Endothelial cell of umbilical vein (primary cell): ENCODE measurements around the gene PADI1. TPM values are rescaled to one million over a fixed set of nuclear protein-coding genes. Genes with fewer than 3 reads are reported as not detected.

Source experiments
- BruUV-seq: library from RNA; stranded (reverse); fragments of 400-500 nt; replicated peaks from 2 replicates; lab custom pipeline; 2021; lab: Mats Ljungman, UMichigan
- CTCF ChIA-PET: fragments of 300-600, 350-600 bp; sonication (Branson Sonifier 250); formaldehyde crosslinking; loops from one replicate; lab custom pipeline; 2021; ENCODE audit warnings: antibody characterized with exemption, inconsistent platforms; lab: Charles Lee
- POLR2A ChIA-PET: fragments of 300-600, 350-600 bp; sonication (Branson Sonifier 250); formaldehyde crosslinking; loops from one replicate; lab custom pipeline; 2021; ENCODE audit warnings: antibody characterized with exemption, inconsistent platforms; lab: Charles Lee
- DNase-seq: peaks from one replicate; pipeline ENCODE4 v3.0.0-alpha.2; 2011; ENCODE audit warnings: low read depth, low spot score
- FAIRE-seq: peaks from 2 replicates; lab custom pipeline; 2011; peaks lifted over from hg19 to GRCh38; lab: Jason Lieb, UNC
- H2AFZ ChIP-seq: 2 replicates; pipeline ENCODE4 v1.6.0; 2012; ENCODE audit warnings: low read depth, low read length, control low read depth, inconsistent platforms
- H3K27ac ChIP-seq: 2 replicates; pipeline ENCODE4 v1.5.1; 2011; ENCODE audit warnings: low read depth, mild to moderate bottlenecking, control low read depth, low read length, moderate library complexity; ENCODE audit not compliant: insufficient read depth
- H3K27me3 ChIP-seq, 2 experiments: 2 replicates each; pipeline versions ENCODE4 v1.6.0 to v1.6.1; 2011; ENCODE audit warnings: low read length in 2 of 2, mixed read lengths in 1 of 2; ENCODE audit not compliant: control insufficient read depth in 2 of 2, insufficient read depth in 2 of 2
- H3K36me3 ChIP-seq, 2 experiments: 2 replicates in 1 of 2; 3 replicates in 1 of 2; pipeline ENCODE4 v1.5.1; 2011; ENCODE audit warnings: low read length in 2 of 2, mild to moderate bottlenecking in 1 of 2, moderate library complexity in 1 of 2; ENCODE audit not compliant: control insufficient read depth in 2 of 2, insufficient read depth in 2 of 2; ENCODE audit errors: extremely low read depth in 1 of 2
- H3K4me1 ChIP-seq: 3 replicates; pipeline ENCODE4 v1.5.1; 2011; ENCODE audit warnings: mild to moderate bottlenecking, low read length; ENCODE audit not compliant: control insufficient read depth, insufficient read depth; ENCODE audit errors: extremely low read depth
- H3K4me2 ChIP-seq: 2 replicates; pipeline ENCODE4 v1.6.1; 2011; ENCODE audit warnings: low read length, control low read depth, mixed read lengths; ENCODE audit not compliant: insufficient read depth
- H3K4me3 ChIP-seq, 3 experiments: fragments of 200-600 bp in 1 of 3; sonication (generic), shearing (Covaris generic) in 1 of 3; replicated peaks in 1 of 3; 2 replicates each; pipeline ENCODE4 v1.5.1; 2011 to 2016; ENCODE audit warnings: control low read depth in 3 of 3, low read length in 3 of 3, mild to moderate bottlenecking in 2 of 3, inconsistent platforms in 1 of 3, low read depth in 1 of 3, moderate library complexity in 1 of 3; ENCODE audit not compliant: insufficient read depth in 1 of 3
- H3K79me2 ChIP-seq: 2 replicates; pipeline ENCODE4 v1.6.0; 2012; ENCODE audit warnings: low read length, inconsistent platforms; ENCODE audit not compliant: control insufficient read depth, insufficient read depth
- H3K9ac ChIP-seq: replicated peaks from 2 replicates; pipeline ENCODE3; 2011; ENCODE audit warnings: low read length, control low read depth; ENCODE audit not compliant: insufficient read depth; ENCODE audit errors: extremely low read depth
- H3K9me1 ChIP-seq: replicated peaks from 3 replicates; pipeline ENCODE4 v1.6.0; 2011; ENCODE audit warnings: mild to moderate bottlenecking, low read length; ENCODE audit not compliant: control insufficient read depth, insufficient read depth; ENCODE audit errors: extremely low read depth
- H3K9me3 ChIP-seq: replicated peaks from 2 replicates; pipeline ENCODE4 v1.5.1; 2012; ENCODE audit warnings: low read length, inconsistent platforms; ENCODE audit not compliant: control insufficient read depth, insufficient read depth
- H4K20me1 ChIP-seq: replicated peaks from 2 replicates; pipeline ENCODE3; 2011; ENCODE audit warnings: mild to moderate bottlenecking, low read length; ENCODE audit not compliant: control insufficient read depth, insufficient read depth; ENCODE audit errors: extremely low read depth
- EZH2 ChIP-seq: IDR thresholded peaks from 2 replicates; pipeline ENCODE4 v1.6.1; 2012; ENCODE audit warnings: borderline replicate concordance, low read depth, mild to moderate bottlenecking, moderate library complexity, low read length, inconsistent platforms; ENCODE audit not compliant: severe bottlenecking
- FOS ChIP-seq: IDR thresholded peaks from 2 replicates; pipeline ENCODE4 v1.6.1; 2011; ENCODE audit warnings: mild to moderate bottlenecking, low read length, moderate library complexity, borderline replicate concordance; ENCODE audit not compliant: insufficient read depth
- GATA2 ChIP-seq: IDR thresholded peaks from 2 replicates; pipeline ENCODE4 v1.7.0; 2011; ENCODE audit warnings: low read depth, mild to moderate bottlenecking, moderate library complexity, mixed read lengths, low read length; ENCODE audit not compliant: insufficient read length, insufficient read depth
- JUN ChIP-seq: IDR thresholded peaks from 2 replicates; pipeline ENCODE4 v1.6.1; 2011; ENCODE audit warnings: borderline replicate concordance, low read depth; ENCODE audit not compliant: insufficient read length, insufficient read depth
- MYC ChIP-seq: IDR thresholded peaks from one replicate; pipeline ENCODE4 v1.6.1; 2011; ENCODE audit warnings: mild to moderate bottlenecking, low read depth, low read length
- POLR2A ChIP-seq: IDR thresholded peaks from 2 replicates; pipeline ENCODE4 v1.6.1; 2012; ENCODE audit warnings: low read depth, mild to moderate bottlenecking, control low read depth, low read length
- POLR2AphosphoS5 ChIP-seq: IDR thresholded peaks from 2 replicates; pipeline ENCODE4 v1.6.1; 2012; ENCODE audit warnings: low read depth, mild to moderate bottlenecking, control low read depth, low read length, moderate library complexity; ENCODE audit not compliant: insufficient read depth
- dilution Hi-C: fragments of 300-500 bp; cut with MboI; formaldehyde crosslinking; loops from one replicate; pipeline ENCODE4 v1.15.0; 2019; ENCODE audit warnings: low sequenced_read_pairs; ENCODE audit not compliant: extremely low pct_ligation_motif_present
- intact Hi-C: fragments of 100-400 bp; cut with micrococcal nuclease; formaldehyde crosslinking; loops from one replicate; pipeline ENCODE4 v1.10.0; 2022
- polyA plus RNA-seq, 4 experiments: library from polyadenylated mRNA; depleted of rRNA in 3 of 4; stranded (reverse) in 3 of 4; unstranded in 1 of 4; fragments of >200 nt; gene quantifications; 2 replicates each; pipeline versions ENCODE4 v1.2.1 to v1.2.3, GENCODE V29; 2011 to 2012; ENCODE audit warnings: missing spikeins in 1 of 4
- total RNA-seq: library from RNA; stranded (reverse); gene quantifications from 2 replicates; pipeline ENCODE4 v1.2.3, GENCODE V29; 2021
- TF ChIP-seq, protein P1 (sequence below): IDR thresholded peaks from 2 replicates; pipeline ENCODE4 v1.6.1; 2011; ENCODE audit not compliant: insufficient read depth, insufficient read length
- TF ChIP-seq, protein P2 (sequence below), 2 donors: IDR thresholded peaks; 1 replicate in 1 of 2; 2 replicates in 1 of 2; pipeline ENCODE4 v1.5.1; 2011; ENCODE audit warnings: low read length in 2 of 2, mild to moderate bottlenecking in 2 of 2, moderate library complexity in 2 of 2, control low read depth in 1 of 2, inconsistent platforms in 1 of 2, low read depth in 1 of 2; ENCODE audit not compliant: insufficient read depth in 1 of 2; ENCODE audit errors: extremely low read depth in 1 of 2

PADI1 gene
- total and polyA plus RNA-seq, 2 donors (not counting 3 experiments of a cell fraction or from before 2014, with no cell fraction given), result 0.01 TPM; not detected in 1

DNA sequence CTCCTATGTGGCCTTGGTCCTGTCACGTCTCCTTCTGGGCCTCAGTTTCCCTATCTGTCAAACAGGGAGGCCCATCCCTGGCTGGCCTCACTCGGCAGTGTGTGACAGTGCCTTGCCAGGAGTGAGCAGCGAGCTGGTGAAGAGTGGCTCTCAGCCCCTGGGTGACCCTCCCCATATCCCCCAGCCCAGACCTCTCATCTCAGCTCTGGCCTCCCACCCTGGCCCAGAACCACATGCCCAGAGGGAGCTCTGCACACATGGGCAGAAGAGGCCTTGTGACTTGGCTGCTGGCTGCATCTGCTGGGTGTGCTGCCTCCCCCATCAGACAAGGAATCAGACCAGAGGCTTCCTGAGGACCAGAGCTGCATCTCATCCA, 19.5 kb upstream of the PADI1 start:
- Histone ChIP-seq H3K27ac (no peak overlapping the region), H2AFZ (no peak overlapping the region), H3K4me1 (no peaks in the 10 kb centered on the region), H3K9ac (no peak overlapping the region), H3K4me3 (no peak overlapping the region), H3K36me3 (no peaks in the 10 kb centered on the region), H3K9me1 (no peaks in the 10 kb centered on the region), H3K4me2 (no peak overlapping the region), H4K20me1 (no peaks in the 10 kb centered on the region), H3K27me3 (peaks cover 2 to 3% of the 10 kb centered on the region in 2 experiments), H3K79me2 (no peaks in the 10 kb centered on the region), H3K9me3 (no peaks in the 10 kb centered on the region)
- intact Hi-C loops (no loop called here), dilution Hi-C loops (no loop called here)
- CTCF ChIA-PET, result interaction anchor here (0.8 to 1.4 kb wide), 3 partner anchors 10 to 65 kb away, joined by 3 read pairs; no protein-coding TSS in a partner anchor
- FAIRE-seq (no peak), DNase-seq (no peak)
- BruUV-seq, result no TSS peak
- POLR2A ChIA-PET, result no interaction called here
- TF ChIP-seq EZH2, result no peak
- TF ChIP-seq, protein P1, sequence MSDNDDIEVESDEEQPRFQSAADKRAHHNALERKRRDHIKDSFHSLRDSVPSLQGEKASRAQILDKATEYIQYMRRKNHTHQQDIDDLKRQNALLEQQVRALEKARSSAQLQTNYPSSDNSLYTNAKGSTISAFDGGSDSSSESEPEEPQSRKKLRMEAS, result no peak
- TF ChIP-seq, protein P2, sequence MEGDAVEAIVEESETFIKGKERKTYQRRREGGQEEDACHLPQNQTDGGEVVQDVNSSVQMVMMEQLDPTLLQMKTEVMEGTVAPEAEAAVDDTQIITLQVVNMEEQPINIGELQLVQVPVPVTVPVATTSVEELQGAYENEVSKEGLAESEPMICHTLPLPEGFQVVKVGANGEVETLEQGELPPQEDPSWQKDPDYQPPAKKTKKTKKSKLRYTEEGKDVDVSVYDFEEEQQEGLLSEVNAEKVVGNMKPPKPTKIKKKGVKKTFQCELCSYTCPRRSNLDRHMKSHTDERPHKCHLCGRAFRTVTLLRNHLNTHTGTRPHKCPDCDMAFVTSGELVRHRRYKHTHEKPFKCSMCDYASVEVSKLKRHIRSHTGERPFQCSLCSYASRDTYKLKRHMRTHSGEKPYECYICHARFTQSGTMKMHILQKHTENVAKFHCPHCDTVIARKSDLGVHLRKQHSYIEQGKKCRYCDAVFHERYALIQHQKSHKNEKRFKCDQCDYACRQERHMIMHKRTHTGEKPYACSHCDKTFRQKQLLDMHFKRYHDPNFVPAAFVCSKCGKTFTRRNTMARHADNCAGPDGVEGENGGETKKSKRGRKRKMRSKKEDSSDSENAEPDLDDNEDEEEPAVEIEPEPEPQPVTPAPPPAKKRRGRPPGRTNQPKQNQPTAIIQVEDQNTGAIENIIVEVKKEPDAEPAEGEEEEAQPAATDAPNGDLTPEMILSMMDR (IDR thresholded peaks at IDR 0.05; ENCODE audit: extremely low read depth in 1 of 2, insufficient read depth in 1 of 2, low read depth in 1 of 2, low read length in 2 of 2), result no peak
- no peak for TF ChIP-seq JUN
- TF ChIP-seq POLR2AphosphoS5, result no peak
- TF ChIP-seq FOS, result no peak
- TF ChIP-seq MYC, result no peak
- TF ChIP-seq GATA2, result no peak
- TF ChIP-seq POLR2A, result no peak
